IMR-90 (cell line): Measurements from ENCODE around the gene INPP5E. TPM values are rescaled to one million over a fixed set of nuclear protein-coding genes. Genes with fewer than 3 reads are reported as not detected.

Experiments
- ATAC-seq: fragments of 200-7000 bp; cut with Tn5 transposase; 2 replicates; pipeline ENCODE4 v1.9.1; 2020; ENCODE audit warnings: low read depth, mild to moderate bottlenecking, moderate library complexity
- BruUV-seq: library from RNA; stranded (reverse); fragments of 400-500 nt; replicated peaks from 2 replicates; lab custom pipeline; 2021; lab: Mats Ljungman, UMichigan
- CTCF ChIA-PET: fragments of 300-600 bp; formaldehyde crosslinking; extraction: SDS; loops from one replicate; lab custom pipeline; 2021; ENCODE audit warnings: antibody characterized with exemption; lab: Yijun Ruan, JAX
- POLR2A ChIA-PET: fragments of 300-600 bp; sonication (Branson Sonifier 250); formaldehyde crosslinking; loops from one replicate; lab custom pipeline; 2022; ENCODE audit warnings: antibody characterized with exemption; ENCODE audit not compliant: unreplicated experiment; lab: Charles Lee
- DNase-seq: peaks from one replicate; pipeline ENCODE4 v3.0.0; 2013
- H2AFZ ChIP-seq: replicated peaks from 2 replicates; pipeline ENCODE3; 2013; ENCODE audit warnings: low read length, mild to moderate bottlenecking; ENCODE audit not compliant: poor library complexity
- H2AK5ac ChIP-seq: 2 replicates; pipeline ENCODE4 v1.6.1; 2013; ENCODE audit warnings: low read depth, low read length, inconsistent platforms
- H2AK9ac ChIP-seq: replicated peaks from 2 replicates; pipeline ENCODE3; 2013; ENCODE audit warnings: mild to moderate bottlenecking, low read depth, low read length, moderate library complexity; ENCODE audit not compliant: poor library complexity
- H2BK120ac ChIP-seq: 2 replicates; pipeline ENCODE4 v1.6.1; 2013; ENCODE audit warnings: low read depth, low read length, inconsistent platforms
- H2BK15ac ChIP-seq: 3 replicates; pipeline ENCODE4 v1.6.1; 2013; ENCODE audit warnings: low read depth, low read length, inconsistent platforms
- H2BK20ac ChIP-seq: 2 replicates; pipeline ENCODE4 v1.6.1; 2013; ENCODE audit warnings: low read depth, mild to moderate bottlenecking, inconsistent platforms, low read length, moderate library complexity
- H2BK5ac ChIP-seq: 2 replicates; pipeline ENCODE4 v1.6.1; 2013; ENCODE audit warnings: mild to moderate bottlenecking, low read depth, low read length, inconsistent platforms; ENCODE audit not compliant: poor library complexity, severe bottlenecking
- H3K14ac ChIP-seq: replicated peaks from 2 replicates; pipeline ENCODE4 v1.6.1; 2013; ENCODE audit warnings: low read depth, low read length, inconsistent platforms
- H3K18ac ChIP-seq: 2 replicates; pipeline ENCODE4 v1.6.1; 2013; ENCODE audit warnings: low read depth, low read length, control low read depth
- H3K23ac ChIP-seq: 2 replicates; pipeline ENCODE4 v1.6.1; 2013; ENCODE audit warnings: low read depth, low read length, inconsistent platforms
- H3K27ac ChIP-seq: 2 replicates; pipeline ENCODE4 v1.5.1; 2013; ENCODE audit warnings: mild to moderate bottlenecking, control low read depth, low read length; ENCODE audit not compliant: insufficient read depth
- H3K27me3 ChIP-seq: 2 replicates; pipeline ENCODE4 v1.6.1; 2013; ENCODE audit warnings: low read length; ENCODE audit not compliant: control insufficient read depth, insufficient read depth
- H3K36me3 ChIP-seq: 2 replicates; pipeline ENCODE4 v1.6.1; 2013; ENCODE audit warnings: low read length, mixed read lengths; ENCODE audit not compliant: control insufficient read depth, insufficient read depth
- H3K4ac ChIP-seq: 2 replicates; pipeline ENCODE4 v1.6.1; 2013; ENCODE audit warnings: low read depth, low read length, inconsistent platforms
- H3K4me1 ChIP-seq: 2 replicates; pipeline ENCODE4 v1.6.1; 2013; ENCODE audit warnings: low read length, mixed read lengths; ENCODE audit not compliant: control insufficient read depth, insufficient read depth
- H3K4me2 ChIP-seq: 2 replicates; pipeline ENCODE4 v1.6.1; 2013; ENCODE audit warnings: low read depth, mild to moderate bottlenecking, control low read depth, low read length, moderate library complexity
- H3K4me3 ChIP-seq: 2 replicates; pipeline ENCODE4 v1.5.1; 2013; ENCODE audit warnings: low read depth, mild to moderate bottlenecking, control low read depth, low read length, moderate library complexity; ENCODE audit not compliant: insufficient read depth
- H3K56ac ChIP-seq: 2 replicates; pipeline ENCODE4 v1.6.1; 2013; ENCODE audit warnings: low read length, inconsistent platforms; ENCODE audit not compliant: insufficient read depth; ENCODE audit errors: extremely low read depth
- H3K79me1 ChIP-seq, 2 experiments: 2 replicates each; pipeline ENCODE4 v1.6.1; 2013; ENCODE audit warnings: low read length in 2 of 2, inconsistent platforms in 1 of 2, low read depth in 1 of 2
- H3K9ac ChIP-seq: 2 replicates; pipeline ENCODE4 v1.6.1; 2013; ENCODE audit warnings: low read depth, low read length, control low read depth
- H3K9me1 ChIP-seq: 2 replicates; pipeline ENCODE4 v1.6.1; 2013; ENCODE audit warnings: low read length, inconsistent platforms; ENCODE audit not compliant: insufficient read depth
- H3K9me3 ChIP-seq: 2 replicates; pipeline ENCODE4 v1.6.1; 2013; ENCODE audit warnings: low read length; ENCODE audit not compliant: control insufficient read depth, insufficient read depth
- H4K20me1 ChIP-seq: 2 replicates; pipeline ENCODE4 v1.6.1; 2013; ENCODE audit warnings: low read length, inconsistent platforms; ENCODE audit not compliant: insufficient read depth
- H4K5ac ChIP-seq: 2 replicates; pipeline ENCODE4 v1.6.1; 2013; ENCODE audit warnings: mild to moderate bottlenecking, low read depth, low read length, control low read depth
- H4K8ac ChIP-seq, 2 experiments: 2 replicates each; pipeline ENCODE4 v1.6.1; 2013; ENCODE audit warnings: low read depth in 2 of 2, low read length in 2 of 2, control low read depth in 1 of 2, inconsistent platforms in 1 of 2
- H4K91ac ChIP-seq: 2 replicates; pipeline ENCODE4 v1.6.1; 2013; ENCODE audit warnings: low read depth, low read length, inconsistent platforms; ENCODE audit not compliant: insufficient read depth
- MAFK ChIP-seq: IDR thresholded peaks from 2 replicates; pipeline ENCODE4 v1.6.1; 2012; ENCODE audit warnings: low read depth, low read length, improper control_type of control experiment
- NFE2L2 ChIP-seq: fragments of 150-350 bp; IDR thresholded peaks from 2 replicates; pipeline ENCODE4 v1.6.1; 2016; ENCODE audit warnings: low read depth, mild to moderate bottlenecking, low read length
- WGBS, 2 experiments: methylation state at CpG; one replicate each; pipeline versions ENCODE4 v1.1.5 to v1.1.7; 2013; ENCODE audit warnings: missing lambda C conversion rate in 2 of 2; ENCODE audit not compliant: insufficient read length in 1 of 2; ENCODE audit errors: extremely low coverage in 2 of 2; 5-methylcytosine and 5-hydroxymethylcytosine counted together
- dilution Hi-C: fragments of 300-500 bp; cut with HindIII; formaldehyde crosslinking; loops from one replicate; pipeline ENCODE4 v1.14.3; 2018; ENCODE audit warnings: low sequenced_read_pairs; ENCODE audit not compliant: unreplicated experiment
- in situ Hi-C: fragments of 300-500 bp; cut with MboI; formaldehyde crosslinking; loops from 3 replicates; pipeline ENCODE4 v1.14.3; 2019; ENCODE audit warnings: low sequenced_read_pairs, inconsistent platforms, mixed read lengths
- intact Hi-C: fragments of 100-400 bp; cut with micrococcal nuclease; formaldehyde crosslinking; loops from 2 replicates; pipeline ENCODE4 v1.10.0; 2022
- polyA plus RNA-seq, 3 experiments: library from polyadenylated mRNA; depleted of rRNA; stranded (reverse); fragments of >200 nt; gene quantifications; 2 replicates each; pipeline ENCODE4 v1.2.3, GENCODE V29; 2012; ENCODE audit warnings: low replicate concordance in 1 of 3
- total RNA-seq: library from RNA; depleted of rRNA; stranded (reverse); fragments of >200 nt; gene quantifications from 2 replicates; pipeline ENCODE4 v1.2.3, GENCODE V29; 2012

INPP5E gene
- total and polyA plus RNA-seq, 2 of the 4 experiments (the other 2 are of a cell fraction), result 1.6 to 9.4 TPM

DNA sequence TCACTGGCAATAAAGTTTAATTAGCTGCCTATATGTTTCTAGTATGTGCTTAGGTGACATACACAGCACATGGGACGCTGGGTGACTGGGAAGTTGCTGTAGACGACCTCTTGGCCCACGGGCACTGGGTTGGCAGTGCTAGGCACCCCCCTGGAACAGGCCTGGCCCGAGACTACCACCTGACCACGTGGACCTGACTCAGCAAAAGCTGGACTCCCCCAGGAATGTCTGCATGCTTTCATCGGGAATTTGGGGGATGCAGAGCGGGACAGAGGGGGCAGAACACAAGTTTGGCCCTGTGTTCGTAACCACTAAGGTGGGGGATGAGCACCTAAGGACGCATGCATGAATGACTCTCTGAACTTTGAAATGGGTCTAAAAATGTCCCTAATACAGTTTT, 16.6 kb upstream of the INPP5E start:
- H3K36me3 ChIP-seq, result peaks cover 77% of the 10 kb centered on the region
- 93% methylated on average over 9 of the region's 9 CpGs; no CpG with 5 or more reads in 1 of the 2 experiments for WGBS, 2 experiments
- POLR2A ChIA-PET, result no interaction called here

More for the DNA sequence above, 16.6 kb upstream of the INPP5E start:
- no peak for ATAC-seq
- Histone ChIP-seq H3K14ac (no peak overlapping the region), H2AFZ (no peak overlapping the region), H3K79me1 (peaks cover 6 to 20% of the 10 kb centered on the region in 2 experiments; a peak in 3 of 4 replicates), H3K4ac (no peak overlapping the region), H2AK9ac (no peak overlapping the region), H2BK15ac (no peak overlapping the region), H2BK120ac (no peak overlapping the region), H3K23ac (no peak overlapping the region), H3K4me3 (no peak overlapping the region), H2AK5ac (no peak overlapping the region), H3K4me1 (no peaks in the 10 kb centered on the region), H3K9ac (no peak overlapping the region), H3K9me1 (no peaks in the 10 kb centered on the region), H2BK5ac (no peak overlapping the region), H3K9me3 (no peaks in the 10 kb centered on the region), H3K27ac (no peak overlapping the region), H4K8ac (no peak overlapping the region), H3K18ac (no peak overlapping the region), H3K4me2 (no peak overlapping the region), H4K91ac (no peak overlapping the region), H2BK20ac (no peak overlapping the region), H4K5ac (no peak overlapping the region), H4K20me1 (peaks cover 16% of the 10 kb centered on the region), H3K56ac (no peak overlapping the region), H3K27me3 (no peaks in the 10 kb centered on the region)
- dilution Hi-C loops (no loop called here), intact Hi-C loops (no loop called here), in situ Hi-C loops (no loop called here)
- peak; percentile 72 for TF ChIP-seq MAFK
- TF ChIP-seq NFE2L2, result no peak
- no TSS peak for BruUV-seq
- DNase-seq, result no peak
- CTCF ChIA-PET, result no interaction called here
